Effector memory CD4-positive, alpha-beta T cell (primary cell): Measurements from ENCODE around the gene VWA8.
"Not testable (repeated sequence)": the region's sequence is repeated elsewhere in the genome, so short reads cannot be mapped to it uniquely, and the experiment has no call there.

Experiments
- DNase-seq, 3 donors: peaks; one replicate each; pipeline ENCODE4 v3.0.0-alpha.2; 2020
- H3K27ac ChIP-seq: 2 replicates; pipeline ENCODE4 v1.7.0; 2013; ENCODE audit warnings: mild to moderate bottlenecking, low read length, moderate library complexity; ENCODE audit not compliant: insufficient read depth, poor library complexity, severe bottlenecking
- H3K27me3 ChIP-seq: replicated peaks from 2 replicates; pipeline ENCODE4 v1.7.0; 2013; ENCODE audit warnings: mild to moderate bottlenecking, low read length; ENCODE audit not compliant: insufficient read depth, control insufficient read depth, poor library complexity, severe bottlenecking
- H3K36me3 ChIP-seq: 2 replicates; pipeline ENCODE4 v1.7.0; 2013; ENCODE audit warnings: mild to moderate bottlenecking, low read length, moderate library complexity; ENCODE audit not compliant: control insufficient read depth, insufficient read depth
- H3K4me1 ChIP-seq: 2 replicates; pipeline ENCODE4 v1.7.0; 2013; ENCODE audit warnings: low read length, mild to moderate bottlenecking; ENCODE audit not compliant: control insufficient read depth, insufficient read depth, poor library complexity, severe bottlenecking
- H3K4me3 ChIP-seq: 2 replicates; pipeline ENCODE4 v1.7.0; 2013; ENCODE audit warnings: low read length, low read depth, mild to moderate bottlenecking; ENCODE audit not compliant: insufficient read depth, poor library complexity, severe bottlenecking
- H3K9me3 ChIP-seq: 2 replicates; pipeline ENCODE4 v1.7.0; 2013; ENCODE audit warnings: mild to moderate bottlenecking, low read length, moderate library complexity; ENCODE audit not compliant: control insufficient read depth

VWA8 gene

DNA sequence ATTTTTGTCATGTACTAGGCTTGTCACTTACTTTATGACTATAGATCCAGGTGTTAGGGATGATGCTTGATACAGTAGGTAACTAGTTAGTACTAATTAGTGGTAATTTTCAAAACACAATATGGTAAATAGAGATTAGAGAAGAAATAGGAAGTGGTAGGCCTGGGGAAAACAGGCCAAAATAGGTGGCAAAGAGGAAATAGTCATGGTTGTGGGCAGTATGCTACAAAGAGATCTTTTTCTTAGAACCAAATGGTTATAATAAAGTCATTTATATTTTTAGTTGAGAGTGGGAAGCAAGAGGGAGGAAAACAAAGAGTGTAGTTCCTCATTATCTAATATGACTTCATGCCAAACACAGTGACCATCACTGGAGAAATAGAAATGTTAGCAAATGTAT lies 9.1 kb upstream of the VWA8 start:
- Histone ChIP-seq H3K9me3 (no peaks in the 10 kb centered on the region), H3K27me3 (no peaks in the 10 kb centered on the region), H3K27ac (no peak overlapping the region), H3K4me3 (no peak overlapping the region), H3K36me3 (no peaks in the 10 kb centered on the region), H3K4me1 (no peaks in the 10 kb centered on the region)
- DNase-seq = no peak

DNA sequence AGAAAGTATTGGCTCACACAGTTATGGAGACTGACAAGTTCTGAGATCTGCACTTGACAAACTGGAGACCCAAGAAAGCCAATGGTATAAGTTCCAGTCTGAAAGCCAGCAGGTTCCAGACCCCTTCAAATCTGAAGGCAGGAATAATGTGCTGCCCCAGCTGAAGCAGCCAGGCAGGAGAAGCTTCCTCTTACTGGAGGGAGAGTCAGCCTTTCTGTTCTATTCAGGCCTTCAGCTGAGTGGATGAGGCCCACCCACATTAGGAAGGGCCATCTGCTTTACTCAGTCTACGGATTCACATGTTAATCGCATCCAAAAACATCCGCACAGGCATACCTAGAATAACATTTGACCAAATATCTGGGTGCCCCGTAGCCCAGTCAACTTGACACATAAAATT lies 8.2 kb upstream of the VWA8 start:
- Histone ChIP-seq H3K27ac (no peak overlapping the region), H3K9me3 (no peaks in the 10 kb centered on the region), H3K4me3 (no peak overlapping the region), H3K4me1 (no peaks in the 10 kb centered on the region), H3K27me3 (no peaks in the 10 kb centered on the region), H3K36me3 (no peaks in the 10 kb centered on the region)
- DNase-seq = no peak

- no peaks in the 10 kb centered on the region for H3K36me3 ChIP-seq
- H3K4me3 ChIP-seq = no peak overlapping the region
- no peaks in the 10 kb centered on the region for H3K4me1 ChIP-seq
- H3K27ac ChIP-seq = no peak overlapping the region
- H3K9me3 ChIP-seq = no peaks in the 10 kb centered on the region
- DNase-seq = no peak
- H3K27me3 ChIP-seq = no peaks in the 10 kb centered on the region
Observed at GRCh38 chr13:41966671-41967070, 5.8 kb upstream of the VWA8 start.

GRCh38 chr13:41962994-41963393 lies 2.1 kb upstream of the VWA8 start:
- H3K27ac ChIP-seq = no peak overlapping the region

DNA sequence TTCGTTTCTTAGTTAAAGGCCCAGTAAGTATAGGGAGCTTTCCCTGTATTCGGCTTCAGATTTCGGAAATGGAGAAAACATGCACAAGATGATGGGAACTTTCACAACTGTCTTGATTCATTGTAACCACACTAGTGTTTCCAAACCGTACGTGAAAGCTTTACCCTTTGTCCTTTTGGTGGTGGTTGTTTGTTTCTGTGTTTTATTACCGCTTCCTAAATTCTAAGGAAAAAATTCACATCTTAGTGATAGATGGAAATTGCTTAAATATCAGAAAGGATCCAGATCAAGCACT lies 504 bp upstream of the VWA8 start:
- peaks cover 9% of the 10 kb centered on the region for H3K4me1 ChIP-seq
- peak overlapping the region; percentile 78 for H3K27ac ChIP-seq
- peak overlapping the region; percentile 70 for H3K4me3 ChIP-seq
- DNase-seq = no peak
- no peaks in the 10 kb centered on the region for H3K36me3 ChIP-seq
- H3K27me3 ChIP-seq = no peaks in the 10 kb centered on the region
- no peaks in the 10 kb centered on the region for H3K9me3 ChIP-seq

More at GRCh38 chr13:41962994-41963393, 2.1 kb upstream of the VWA8 start:
- no peaks in the 10 kb centered on the region for H3K9me3 ChIP-seq
- peaks cover 9% of the 10 kb centered on the region for H3K4me1 ChIP-seq
- no peak for DNase-seq
- no peaks in the 10 kb centered on the region for H3K36me3 ChIP-seq
- H3K4me3 ChIP-seq = no peak overlapping the region
- no peaks in the 10 kb centered on the region for H3K27me3 ChIP-seq

DNA sequence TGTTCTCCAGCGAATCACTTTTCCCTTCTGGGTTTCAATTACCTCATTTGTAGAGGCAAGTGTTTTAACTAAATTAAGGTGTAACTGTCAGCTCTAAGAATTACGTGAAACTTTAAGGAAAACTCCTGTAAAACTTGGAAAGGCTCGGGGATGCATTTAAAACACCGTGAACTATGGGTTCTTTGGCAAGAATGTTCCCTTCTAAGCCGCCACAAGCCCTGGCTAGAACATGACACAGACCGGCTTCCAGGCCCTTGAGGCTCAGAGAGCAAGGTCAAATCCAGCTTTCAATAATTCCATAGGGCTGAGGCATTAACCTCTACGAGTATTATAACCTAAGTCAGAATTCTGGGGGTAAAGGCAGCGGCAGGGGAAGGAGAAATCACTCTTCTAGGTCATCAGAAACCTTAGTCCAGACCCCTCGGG lies 685 bp downstream of the VWA8 start:
- no peaks in the 10 kb centered on the region for H3K9me3 ChIP-seq
- no peaks in the 10 kb centered on the region for H3K36me3 ChIP-seq
- no peak for DNase-seq
- peak overlapping the region; percentile 70 for H3K4me3 ChIP-seq
- peak overlapping the region; percentile 78 for H3K27ac ChIP-seq
- H3K4me1 ChIP-seq = peaks cover 9% of the 10 kb centered on the region
- H3K27me3 ChIP-seq = no peaks in the 10 kb centered on the region

GRCh38 chr13:41956272-41956671 lies 4.6 kb downstream of the VWA8 start:
- Histone ChIP-seq H3K9me3 (no peaks in the 10 kb centered on the region), H3K36me3 (no peaks in the 10 kb centered on the region), H3K27me3 (no peaks in the 10 kb centered on the region), H3K4me3 (no peak overlapping the region), H3K27ac (no peak overlapping the region), H3K4me1 (peaks cover 5% of the 10 kb centered on the region)
- DNase-seq = no peak

- no peak for DNase-seq
- Histone ChIP-seq H3K9me3 (no peaks in the 10 kb centered on the region), H3K27me3 (no peaks in the 10 kb centered on the region), H3K4me3 (no peak overlapping the region), H3K27ac (no peak overlapping the region), H3K36me3 (no peaks in the 10 kb centered on the region), H3K4me1 (peaks cover 4% of the 10 kb centered on the region)
Observed at GRCh38 chr13:41955605-41956004, 5.3 kb downstream of the VWA8 start.

DNA sequence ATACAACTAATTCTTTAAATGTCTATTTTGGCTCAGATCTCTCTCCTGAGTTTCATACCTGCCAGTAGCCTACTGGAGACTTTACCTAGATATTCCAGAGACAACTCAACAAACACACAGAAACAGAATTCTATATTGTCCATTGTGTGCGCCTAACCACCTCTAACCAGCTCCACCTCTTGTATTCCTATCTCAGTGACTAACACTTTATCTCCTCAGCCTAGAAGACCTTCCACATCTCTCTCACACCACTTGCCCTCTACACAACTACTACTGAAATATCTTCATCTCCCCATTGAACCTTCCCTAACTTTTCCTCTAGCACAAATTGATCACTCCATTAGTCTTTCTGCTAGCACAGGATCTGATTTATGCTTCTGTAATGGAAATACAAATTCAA lies 6.7 kb downstream of the VWA8 start:
- Histone ChIP-seq H3K9me3 (no peaks in the 10 kb centered on the region), H3K4me1 (no peaks in the 10 kb centered on the region), H3K27me3 (no peaks in the 10 kb centered on the region), H3K4me3 (no peak overlapping the region), H3K36me3 (no peaks in the 10 kb centered on the region), H3K27ac (no peak overlapping the region)
- DNase-seq = no peak

DNA sequence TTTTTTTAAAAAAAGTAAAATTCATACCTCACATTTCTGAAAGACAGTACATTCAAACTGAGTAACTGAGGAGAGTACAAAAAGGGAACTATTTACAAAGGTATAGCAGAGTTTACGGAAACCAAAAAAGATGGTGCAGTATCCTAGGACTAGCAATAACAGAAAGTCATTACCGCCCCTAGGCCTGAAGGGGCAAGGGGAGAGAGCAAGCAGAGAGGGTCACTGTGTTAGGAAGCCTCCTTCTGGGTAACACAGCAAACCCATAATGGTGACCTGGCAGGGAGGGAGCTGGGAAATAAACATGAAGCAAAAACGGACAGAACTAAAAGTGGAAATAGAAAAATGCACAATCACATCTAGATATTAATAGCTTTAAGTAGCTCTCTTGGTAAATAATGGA lies 8.2 kb downstream of the VWA8 start:
- Histone ChIP-seq H3K36me3 (peaks cover 4% of the 10 kb centered on the region), H3K4me1 (no peaks in the 10 kb centered on the region), H3K4me3 (no peak overlapping the region), H3K9me3 (no peaks in the 10 kb centered on the region), H3K27me3 (no peaks in the 10 kb centered on the region), H3K27ac (no peak overlapping the region)
- DNase-seq = no peak

GRCh38 chr13:41949104-41949503 lies 11.8 kb downstream of the VWA8 start:
- not testable (repeated sequence) for H3K27me3 ChIP-seq, H3K4me1 ChIP-seq, DNase-seq, H3K4me3 ChIP-seq, H3K27ac ChIP-seq, H3K9me3 ChIP-seq
- H3K36me3 ChIP-seq = peaks cover 16% of the 10 kb centered on the region
